ENCODE measurements around the gene CAMSAP2. TPM values are rescaled to one million over a fixed set of nuclear protein-coding genes. Genes with fewer than 3 reads are reported as not detected.

CAMSAP2 gene
- total RNA-seq (2022), result 27.6 and 30.3 TPM in 2 replicates
- Bru-seq, nascent RNA, result percentile 86 among the genes with signal in this experiment
- percentile 80 among the genes with signal in this experiment for BruChase-seq, experiment 1, labeled RNA remaining after a 6-hour chase
- percentile 82 among the genes with signal in this experiment for BruChase-seq, experiment 2, labeled RNA remaining after a 2-hour chase
- long read RNA-seq, full-length matches to known transcripts, result 3 of 7 reads
- long read RNA-seq, partial matches to known transcripts, result 2 of 7 reads
- long read RNA-seq, other reads (novel, unspliced or antisense), result 2 of 7 reads

DNA sequence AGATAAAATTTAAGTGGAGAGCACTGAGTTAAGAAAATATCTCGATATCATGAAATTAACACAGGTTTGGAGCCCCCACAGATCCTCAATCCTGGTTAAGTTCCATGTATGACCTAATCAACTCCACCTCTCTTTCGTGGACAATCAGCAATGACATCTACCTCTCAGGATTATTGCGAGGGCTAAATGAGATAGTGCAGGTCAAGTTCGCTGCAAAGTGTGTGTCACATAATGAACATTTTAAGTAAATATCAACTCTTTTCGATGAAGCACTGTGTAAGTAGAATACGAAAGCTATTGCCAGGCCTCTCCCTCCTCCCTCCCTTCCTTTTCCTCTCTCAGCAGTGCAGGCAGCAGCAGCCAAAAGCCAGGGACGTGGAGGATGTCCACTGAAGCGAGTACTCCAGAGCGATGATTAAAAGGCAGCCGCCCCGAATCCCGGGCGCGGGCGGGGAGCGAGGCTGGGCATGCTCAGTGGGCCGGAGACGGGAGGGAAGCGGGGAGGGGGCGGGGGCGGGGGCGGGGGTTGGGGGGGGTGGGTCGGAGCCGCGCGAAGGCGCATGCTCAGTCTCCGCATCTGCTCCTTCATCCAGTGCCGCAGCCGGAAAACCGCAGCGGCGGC, at the start of gene CAMSAP2:
Gene CAMSAP2, plus strand, starts transcription at position 567 of the 622 bp plus-strand sequence. CDS start 935 bp downstream, outside the sequence.
- intact Hi-C loops (cut with micrococcal nuclease; ENCODE audit: unreplicated experiment), result no loop called here
- H3K36me3 Mint-ChIP-seq (ENCODE audit: insufficient read depth, unreplicated experiment), result peaks cover 29% of the 10 kb centered on the region
- H3K27ac Mint-ChIP-seq (ENCODE audit: unreplicated experiment), result peak within 1 kb of the TSS; percentile 88
- BruUV-seq (replicated peaks), result no TSS peak
- peak; percentile 83 for DNase-seq
- peak within 1 kb of the TSS; percentile 92 for H3K4me3 Mint-ChIP-seq (ENCODE audit: low read depth, unreplicated experiment)
- peaks cover 20% of the 10 kb centered on the region for H3K4me1 Mint-ChIP-seq (ENCODE audit: low read depth, unreplicated experiment)
- no peaks in the 10 kb centered on the region for H3K9me3 Mint-ChIP-seq (ENCODE audit: low read depth, unreplicated experiment)
- H3K27me3 Mint-ChIP-seq (ENCODE audit: unreplicated experiment), result no peaks in the 10 kb centered on the region
- TF ChIP-seq, protein P1, sequence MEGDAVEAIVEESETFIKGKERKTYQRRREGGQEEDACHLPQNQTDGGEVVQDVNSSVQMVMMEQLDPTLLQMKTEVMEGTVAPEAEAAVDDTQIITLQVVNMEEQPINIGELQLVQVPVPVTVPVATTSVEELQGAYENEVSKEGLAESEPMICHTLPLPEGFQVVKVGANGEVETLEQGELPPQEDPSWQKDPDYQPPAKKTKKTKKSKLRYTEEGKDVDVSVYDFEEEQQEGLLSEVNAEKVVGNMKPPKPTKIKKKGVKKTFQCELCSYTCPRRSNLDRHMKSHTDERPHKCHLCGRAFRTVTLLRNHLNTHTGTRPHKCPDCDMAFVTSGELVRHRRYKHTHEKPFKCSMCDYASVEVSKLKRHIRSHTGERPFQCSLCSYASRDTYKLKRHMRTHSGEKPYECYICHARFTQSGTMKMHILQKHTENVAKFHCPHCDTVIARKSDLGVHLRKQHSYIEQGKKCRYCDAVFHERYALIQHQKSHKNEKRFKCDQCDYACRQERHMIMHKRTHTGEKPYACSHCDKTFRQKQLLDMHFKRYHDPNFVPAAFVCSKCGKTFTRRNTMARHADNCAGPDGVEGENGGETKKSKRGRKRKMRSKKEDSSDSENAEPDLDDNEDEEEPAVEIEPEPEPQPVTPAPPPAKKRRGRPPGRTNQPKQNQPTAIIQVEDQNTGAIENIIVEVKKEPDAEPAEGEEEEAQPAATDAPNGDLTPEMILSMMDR (IDR thresholded peaks at IDR 0.05; ENCODE audit: unreplicated experiment), result no peak
- CTCF ChIA-PET, result interaction anchor here (1.0 to 1.6 kb wide), 2 partner anchors 11 to 69 kb away, joined by 4 to 5 read pairs; partner anchors contain the start of gene DDX59

GRCh38 chr1:200692316-200692715, 46.4 kb upstream of the CAMSAP2 start:
- no peak for DNase-seq
- Mint-ChIP-seq H3K36me3 (ENCODE audit: insufficient read depth, unreplicated experiment) (no peaks in the 10 kb centered on the region), H3K27ac (ENCODE audit: unreplicated experiment) (no peak overlapping the region), H3K27me3 (ENCODE audit: unreplicated experiment) (no peaks in the 10 kb centered on the region), H3K4me3 (ENCODE audit: low read depth, unreplicated experiment) (no peak overlapping the region), H3K4me1 (ENCODE audit: low read depth, unreplicated experiment) (no peaks in the 10 kb centered on the region), H3K9me3 (ENCODE audit: low read depth, unreplicated experiment) (no peaks in the 10 kb centered on the region)
- TF ChIP-seq, protein P1 (IDR thresholded peaks at IDR 0.05; ENCODE audit: unreplicated experiment), result no peak
- no TSS peak for BruUV-seq (replicated peaks)
- CTCF ChIA-PET, result no interaction called here
- intact Hi-C loops (cut with micrococcal nuclease; ENCODE audit: unreplicated experiment), result no loop called here

DNA sequence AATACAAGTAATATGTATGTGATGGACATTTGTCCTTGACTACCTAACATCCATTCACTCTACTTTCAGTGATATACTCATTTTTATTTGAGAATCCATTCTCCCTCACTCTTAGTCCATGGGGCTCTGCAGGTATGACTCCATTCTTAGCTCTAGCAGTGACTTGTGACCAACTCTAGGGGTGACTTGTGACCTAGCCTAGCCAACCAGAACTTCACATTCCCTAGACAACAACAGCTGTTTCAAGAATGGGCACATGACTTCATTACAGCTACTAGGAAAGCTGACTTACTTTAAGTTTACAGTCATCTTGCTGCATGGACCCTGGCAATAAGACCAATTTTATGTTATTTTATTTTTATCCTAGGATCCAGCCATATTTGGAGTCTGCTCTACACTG, 45.4 kb upstream of the CAMSAP2 start:
- intact Hi-C loops (cut with micrococcal nuclease; ENCODE audit: unreplicated experiment), result no loop called here
- Mint-ChIP-seq H3K4me1 (ENCODE audit: low read depth, unreplicated experiment) (no peaks in the 10 kb centered on the region), H3K27me3 (ENCODE audit: unreplicated experiment) (no peaks in the 10 kb centered on the region), H3K9me3 (ENCODE audit: low read depth, unreplicated experiment) (no peaks in the 10 kb centered on the region), H3K36me3 (ENCODE audit: insufficient read depth, unreplicated experiment) (no peaks in the 10 kb centered on the region), H3K4me3 (ENCODE audit: low read depth, unreplicated experiment) (no peak overlapping the region), H3K27ac (ENCODE audit: unreplicated experiment) (no peak overlapping the region)
- TF ChIP-seq, protein P1 (IDR thresholded peaks at IDR 0.05; ENCODE audit: unreplicated experiment), result no peak
- DNase-seq, result no peak
- BruUV-seq (replicated peaks), result no TSS peak
- CTCF ChIA-PET, result interaction anchor here (0.7 to 0.8 kb wide), 2 partner anchors 43 to 1918 kb away, joined by 3 read pairs; no protein-coding TSS in a partner anchor

DNA sequence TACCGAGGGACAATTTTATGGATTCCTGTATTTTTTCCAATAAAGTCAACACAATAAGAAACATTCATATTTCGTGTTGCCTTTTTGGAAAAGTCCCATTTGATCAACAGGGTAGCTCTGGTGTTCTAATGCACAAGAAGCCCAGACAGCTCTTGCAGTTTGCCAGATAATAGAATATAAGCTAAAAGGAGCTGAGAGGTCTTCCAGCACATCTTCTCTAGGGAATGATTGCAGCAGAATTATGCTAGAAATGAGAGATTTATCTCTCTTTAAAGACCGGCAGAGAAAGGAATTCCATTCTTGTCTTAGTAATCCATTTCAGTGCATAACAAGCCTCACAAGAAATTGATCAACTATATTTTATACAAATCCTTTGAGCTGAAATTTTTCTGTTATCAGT, 44.0 kb upstream of the CAMSAP2 start:
- BruUV-seq (replicated peaks), result no TSS peak
- no peak for DNase-seq
- Mint-ChIP-seq H3K9me3 (ENCODE audit: low read depth, unreplicated experiment) (no peaks in the 10 kb centered on the region), H3K27me3 (ENCODE audit: unreplicated experiment) (no peaks in the 10 kb centered on the region), H3K27ac (ENCODE audit: unreplicated experiment) (no peak overlapping the region), H3K4me3 (ENCODE audit: low read depth, unreplicated experiment) (no peak overlapping the region), H3K4me1 (ENCODE audit: low read depth, unreplicated experiment) (no peaks in the 10 kb centered on the region), H3K36me3 (ENCODE audit: insufficient read depth, unreplicated experiment) (no peaks in the 10 kb centered on the region)
- intact Hi-C loops (cut with micrococcal nuclease; ENCODE audit: unreplicated experiment), result no loop called here
- TF ChIP-seq, protein P1 (IDR thresholded peaks at IDR 0.05; ENCODE audit: unreplicated experiment), result no peak
- CTCF ChIA-PET, result interaction anchor here (0.6 kb wide), 1 partner anchor 119 kb away, joined by 4 read pairs; no protein-coding TSS in a partner anchor

All from Calu3 (cell line).